H1 (cell line): Measurements from ENCODE around the gene MKLN1. TPM values are rescaled to one million over a fixed set of nuclear protein-coding genes. Genes with fewer than 3 reads are reported as not detected.

Experiments
- CTCF ChIA-PET: fragments of 300-600 bp; sonication (Branson Sonifier 250); formaldehyde crosslinking; loops from one replicate; lab custom pipeline; 2021; ENCODE audit not compliant: partially characterized antibody; lab: Charles Lee
- POLR2A ChIA-PET: fragments of 300-600 bp; sonication (Branson Sonifier 250); formaldehyde crosslinking; loops from one replicate; lab custom pipeline; 2021; ENCODE audit warnings: inconsistent platforms; ENCODE audit not compliant: partially characterized antibody; lab: Charles Lee
- DNase-seq, 2 experiments: peaks; one replicate each; pipeline versions ENCODE4 v3.0.0 to v3.0.0-alpha.2; 2010 to 2022; ENCODE audit warnings: low spot score in 2 of 2, low read depth in 1 of 2, mixed read lengths in 1 of 2
- FAIRE-seq: peaks from 2 replicates; lab custom pipeline; 2011; peaks lifted over from hg19 to GRCh38; lab: Jason Lieb, UNC
- H2AFZ ChIP-seq: 2 replicates; pipeline ENCODE4 v1.8.1; 2012; ENCODE audit warnings: low read length, inconsistent platforms
- H2AK5ac ChIP-seq: 2 replicates; pipeline ENCODE4 v1.6.1; 2013; ENCODE audit warnings: low read depth, low read length
- H2BK120ac ChIP-seq: replicated peaks from 2 replicates; pipeline ENCODE3; 2013; ENCODE audit warnings: low read depth, low read length, inconsistent platforms
- H2BK12ac ChIP-seq: 2 replicates; pipeline ENCODE4 v1.6.1; 2013; ENCODE audit warnings: low read depth, low read length
- H2BK15ac ChIP-seq: 2 replicates; pipeline ENCODE4 v1.6.1; 2013; ENCODE audit warnings: low read length
- H2BK20ac ChIP-seq: 2 replicates; pipeline ENCODE4 v1.6.1; 2013; ENCODE audit warnings: low read length
- H2BK5ac ChIP-seq: 2 replicates; pipeline ENCODE4 v1.6.1; 2013; ENCODE audit warnings: low read depth, low read length
- H3K14ac ChIP-seq: 2 replicates; pipeline ENCODE4 v1.6.1; 2013; ENCODE audit warnings: inconsistent platforms; ENCODE audit not compliant: insufficient read length
- H3K18ac ChIP-seq: 2 replicates; pipeline ENCODE4 v1.6.1; 2013; ENCODE audit warnings: low read length; ENCODE audit errors: extremely low read depth
- H3K23ac ChIP-seq: 2 replicates; pipeline ENCODE4 v1.6.1; 2013; ENCODE audit warnings: inconsistent platforms; ENCODE audit not compliant: insufficient read length
- H3K23me2 ChIP-seq: 2 replicates; pipeline ENCODE4 v1.6.1; 2013; ENCODE audit warnings: low read depth, low read length
- H3K27ac ChIP-seq: 2 replicates; pipeline ENCODE4 v1.6.1; 2011; ENCODE audit warnings: low read depth, low read length, inconsistent platforms
- H3K27me3 ChIP-seq, 4 experiments: replicated peaks in 1 of 4; 1 replicate in 1 of 4; 2 replicates in 3 of 4; pipeline versions ENCODE4 v1.6.1 to v1.8.1; 2011 to 2013; ENCODE audit warnings: low read length in 3 of 4, mild to moderate bottlenecking in 3 of 4, inconsistent platforms in 2 of 4, mixed read lengths in 2 of 4, moderate library complexity in 1 of 4; ENCODE audit not compliant: control insufficient read depth in 3 of 4, insufficient read depth in 3 of 4; ENCODE audit errors: extremely low read depth in 1 of 4
- H3K36me3 ChIP-seq, 4 experiments: 2 replicates each; pipeline versions ENCODE4 v1.6.1 to v1.8.1; 2011 to 2013; ENCODE audit warnings: mild to moderate bottlenecking in 4 of 4, low read length in 3 of 4, moderate library complexity in 2 of 4, control low read depth in 1 of 4, inconsistent platforms in 1 of 4; ENCODE audit not compliant: insufficient read depth in 4 of 4, control insufficient read depth in 2 of 4
- H3K4ac ChIP-seq: replicated peaks from 2 replicates; pipeline ENCODE3; 2013; ENCODE audit warnings: low read length, low read depth, mixed read lengths, inconsistent platforms; ENCODE audit not compliant: insufficient read length
- H3K4me1 ChIP-seq, 4 experiments: replicated peaks in 1 of 4; 1 replicate in 1 of 4; 2 replicates in 3 of 4; pipeline versions ENCODE4 v1.6.1 to v1.8.1; 2011 to 2013; ENCODE audit warnings: low read length in 3 of 4, inconsistent platforms in 2 of 4, mixed read lengths in 1 of 4; ENCODE audit not compliant: insufficient read depth in 4 of 4, control insufficient read depth in 3 of 4
- H3K4me2 ChIP-seq, 2 experiments: 2 replicates each; pipeline versions ENCODE4 v1.6.1 to v1.8.1; 2011 to 2013; ENCODE audit warnings: low read depth in 2 of 2, low read length in 2 of 2, control low read depth in 1 of 2, inconsistent platforms in 1 of 2, mild to moderate bottlenecking in 1 of 2; ENCODE audit not compliant: insufficient read depth in 1 of 2
- H3K4me3 ChIP-seq, 4 experiments: fragments of 200-600, 300-600 bp in 1 of 4; sonication (generic), shearing (Covaris generic), sonication (Bioruptor Twin) in 1 of 4; 2 replicates each; pipeline versions ENCODE4 v1.5.1 to v1.8.1; 2011 to 2016; ENCODE audit warnings: low read length in 4 of 4, low read depth in 3 of 4, control low read depth in 2 of 4, inconsistent platforms in 2 of 4, mild to moderate bottlenecking in 2 of 4, mixed read lengths in 1 of 4, moderate library complexity in 1 of 4; ENCODE audit not compliant: insufficient read depth in 2 of 4; ENCODE audit errors: extremely low read depth in 1 of 4
- H3K56ac ChIP-seq: replicated peaks from 2 replicates; pipeline ENCODE3; 2013; ENCODE audit warnings: low read depth, mild to moderate bottlenecking, mixed read lengths, low read length, inconsistent platforms; ENCODE audit not compliant: insufficient read length
- H3K79me1 ChIP-seq: 2 replicates; pipeline ENCODE4 v1.6.1; 2013; ENCODE audit warnings: low read depth, low read length, control low read depth
- H3K79me2 ChIP-seq, 2 experiments: 2 replicates each; pipeline versions ENCODE4 v1.6.1 to v1.8.1; 2012 to 2013; ENCODE audit warnings: low read length in 2 of 2, mild to moderate bottlenecking in 2 of 2, inconsistent platforms in 1 of 2; ENCODE audit not compliant: insufficient read depth in 2 of 2, control insufficient read depth in 1 of 2
- H3K9ac ChIP-seq, 4 experiments: replicated peaks in 1 of 4; 1 replicate in 1 of 4; 2 replicates in 3 of 4; pipeline versions ENCODE4 v1.6.1 to v1.8.1; 2011 to 2013; ENCODE audit warnings: low read depth in 3 of 4, low read length in 3 of 4, control low read depth in 2 of 4, mild to moderate bottlenecking in 2 of 4, moderate library complexity in 2 of 4, inconsistent platforms in 1 of 4; ENCODE audit errors: extremely low read depth in 1 of 4
- H3K9me3 ChIP-seq, 2 experiments: 2 replicates each; pipeline versions ENCODE4 v1.6.1 to v1.8.1; 2012 to 2013; ENCODE audit warnings: mild to moderate bottlenecking in 2 of 2, moderate library complexity in 2 of 2, control low read depth in 1 of 2, inconsistent platforms in 1 of 2, low read depth in 1 of 2, low read length in 1 of 2, mixed read lengths in 1 of 2; ENCODE audit not compliant: insufficient read depth in 2 of 2
- H4K20me1 ChIP-seq, 2 experiments: replicated peaks in 1 of 2; 2 replicates each; pipeline versions ENCODE3 to v1.8.1; 2011 to 2013; ENCODE audit warnings: inconsistent platforms in 2 of 2, low read length in 2 of 2, mild to moderate bottlenecking in 1 of 2; ENCODE audit not compliant: insufficient read depth in 2 of 2, control insufficient read depth in 1 of 2
- H4K5ac ChIP-seq: 2 replicates; pipeline ENCODE4 v1.6.1; 2013; ENCODE audit warnings: low read length, low read depth, mixed read lengths, inconsistent platforms; ENCODE audit not compliant: insufficient read length
- H4K8ac ChIP-seq: 2 replicates; pipeline ENCODE4 v1.8.0; 2013; ENCODE audit warnings: mild to moderate bottlenecking, moderate library complexity, low read length, inconsistent platforms; ENCODE audit not compliant: insufficient read depth; ENCODE audit errors: extremely low read depth
- H4K91ac ChIP-seq: replicated peaks from 2 replicates; pipeline ENCODE3; 2013; ENCODE audit warnings: low read length, mixed read lengths, inconsistent platforms; ENCODE audit not compliant: insufficient read length
- EGR1 ChIP-seq: IDR thresholded peaks from 2 replicates; pipeline ENCODE4 v1.6.1; 2011; ENCODE audit warnings: low read depth, low read length, borderline replicate concordance
- GABPA ChIP-seq: IDR thresholded peaks from 2 replicates; pipeline ENCODE4 v1.6.1; 2011; ENCODE audit warnings: mild to moderate bottlenecking, low read length, moderate library complexity, borderline replicate concordance; ENCODE audit not compliant: insufficient read depth
- KDM4A ChIP-seq: IDR thresholded peaks from one replicate; pipeline ENCODE4 v1.7.1; 2012; ENCODE audit warnings: low read depth, mild to moderate bottlenecking, moderate library complexity, low read length, inconsistent platforms; ENCODE audit not compliant: severe bottlenecking
- RNF2 ChIP-seq: fragments of 200-900, 300-1000 bp; sonication (generic); IDR thresholded peaks from 2 replicates; pipeline ENCODE4 v1.7.1; 2016; ENCODE audit warnings: borderline replicate concordance, low read depth, mild to moderate bottlenecking, antibody characterized with exemption, low read length; ENCODE audit not compliant: poor library complexity, severe bottlenecking; ENCODE audit errors: missing control alignments
- SP2 ChIP-seq: IDR thresholded peaks from 2 replicates; pipeline ENCODE4 v1.6.1; 2012; ENCODE audit warnings: mild to moderate bottlenecking, low read length, inconsistent platforms
- SP4 ChIP-seq: IDR thresholded peaks from 2 replicates; pipeline ENCODE4 v1.6.1; 2012; ENCODE audit warnings: low read length, inconsistent platforms
- WGBS, 2 experiments: shearing (Covaris generic) in 1 of 2; methylation state at CpG; one replicate each; pipeline versions ENCODE4 v1.1.6 to v1.1.7; 2013 to 2015; ENCODE audit warnings: low lambda C conversion rate in 2 of 2, mixed read lengths in 2 of 2, inconsistent platforms in 1 of 2, low coverage in 1 of 2, missing lambda C conversion rate in 1 of 2; ENCODE audit not compliant: insufficient replicate concordance in 2 of 2, insufficient coverage in 1 of 2, insufficient read length in 1 of 2; ENCODE audit errors: extremely low coverage in 1 of 2, missing lambda C conversion rate in 1 of 2; 5-methylcytosine and 5-hydroxymethylcytosine counted together
- polyA plus RNA-seq, 7 experiments: library from polyadenylated mRNA; depleted of rRNA in 3 of 7; stranded (reverse) in 5 of 7; unstranded in 2 of 7; fragments of >200 nt in 5 of 7; fragments of 200-250 nt in 2 of 7; gene quantifications; 1 replicate in 5 of 7; 2 replicates in 1 of 7; 4 replicates in 1 of 7; pipeline versions ENCODE4 v1.2.1 to v1.2.3, GENCODE V29; 2011 to 2013; ENCODE audit warnings: missing spikeins in 2 of 7, mixed read lengths in 2 of 7
- total RNA-seq: library from RNA; stranded (reverse); fragmentation: NEBNext Ultra II Directional; extraction: Animal tissue kit (Norgen Biotek cat#: 25700); gene quantifications from 2 replicates; pipeline ENCODE4 v1.2.1, GENCODE V29; 2021

MKLN1 gene
- total and polyA plus RNA-seq, 2 of the 8 experiments (the other 6 are each of a cell fraction or from before 2014, with no cell fraction given) = 22.3 to 50.9 TPM

DNA sequence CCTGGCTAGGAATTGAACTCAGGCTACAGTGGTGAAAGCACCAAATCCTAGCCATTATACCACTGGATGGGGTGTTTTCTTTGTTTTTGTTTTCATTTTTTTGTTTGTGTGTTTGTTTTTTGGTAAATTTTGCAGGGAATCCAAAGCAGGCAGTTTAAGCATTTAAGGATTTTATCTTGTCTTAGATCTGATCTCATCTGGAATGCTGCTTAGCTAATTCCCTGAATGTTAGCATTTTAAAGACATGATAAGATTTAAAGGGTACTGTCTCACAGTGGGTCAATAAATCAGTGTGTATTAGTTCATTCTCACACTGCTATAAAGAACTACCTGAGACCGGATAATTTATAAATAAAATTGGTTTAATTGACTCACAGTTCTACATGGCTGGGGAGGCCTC lies 5.6 kb upstream of the MKLN1 start:
- Histone ChIP-seq H2BK20ac (no peak overlapping the region), H2BK120ac (no peak overlapping the region), H3K36me3 (no peaks in the 10 kb centered on the region), H2AFZ (no peak overlapping the region), H3K9me3 (no peaks in the 10 kb centered on the region), H3K9ac (no peak overlapping the region), H4K20me1 (no peaks in the 10 kb centered on the region), H3K18ac (no peak overlapping the region), H4K5ac (no peak overlapping the region), H2BK5ac (no peak overlapping the region), H3K4ac (no peak overlapping the region), H3K14ac (no peak overlapping the region), H3K23ac (no peak overlapping the region), H3K27me3 (no peaks in the 10 kb centered on the region), H3K27ac (no peak overlapping the region), H2BK15ac (no peak overlapping the region), H3K4me3 (no peak overlapping the region), H3K79me1 (no peaks in the 10 kb centered on the region), H3K4me1 (peaks cover 2 to 11% (median 2%) of the 10 kb centered on the region in 4 experiments; a peak in 4 of 7 replicates), H4K8ac (no peak overlapping the region), H3K56ac (no peak overlapping the region), H3K23me2 (peaks cover 2% of the 10 kb centered on the region), H4K91ac (no peak overlapping the region), H2BK12ac (no peak overlapping the region), H3K79me2 (no peaks in the 10 kb centered on the region), H3K4me2 (no peak overlapping the region), H2AK5ac (no peak overlapping the region)
- ChIA-PET POLR2A (interaction anchor here (0.7 kb wide), 1 partner anchor 9 kb away, joined by 3 read pairs; no protein-coding TSS in a partner anchor), CTCF (interaction anchor here (0.6 to 1.4 kb wide), 2 partner anchors 18 to 252 kb away, joined by 3 to 6 read pairs; no protein-coding TSS in a partner anchor)
- 92% methylated on average over 1 of the region's 1 CpG; no CpG with 5 or more reads in 1 of the 2 experiments for WGBS, 2 experiments
- FAIRE-seq = no peak
- DNase-seq = no peak
- TF ChIP-seq SP2 (no peak), RNF2 (no peak), SP4 (no peak), GABPA (no peak), KDM4A (no peak), EGR1 (no peak)
